Measurements from ENCODE around the gene ZNF512.

Gene ZNF512

DNA sequence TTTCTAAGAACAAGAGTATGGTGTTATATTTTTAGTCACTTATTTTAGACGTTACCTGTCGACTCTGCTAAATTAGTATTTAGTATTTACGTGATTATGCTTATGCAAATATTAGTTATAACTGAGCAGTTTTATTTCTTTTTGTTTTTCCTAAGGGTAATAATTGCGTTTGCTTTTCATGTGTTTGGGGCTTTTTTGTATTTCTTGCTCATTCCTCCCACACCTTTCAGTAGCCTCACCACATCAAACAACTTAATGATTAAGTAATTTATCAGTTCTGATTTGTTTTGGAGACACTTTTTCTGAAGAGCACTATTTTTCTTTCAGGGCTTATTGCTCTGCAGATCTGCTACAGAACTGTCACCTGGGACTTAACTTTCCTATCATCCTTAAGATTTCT lies 88.4 kb downstream of the ZNF512 start:
- TF ChIP-seq, protein P1, sequence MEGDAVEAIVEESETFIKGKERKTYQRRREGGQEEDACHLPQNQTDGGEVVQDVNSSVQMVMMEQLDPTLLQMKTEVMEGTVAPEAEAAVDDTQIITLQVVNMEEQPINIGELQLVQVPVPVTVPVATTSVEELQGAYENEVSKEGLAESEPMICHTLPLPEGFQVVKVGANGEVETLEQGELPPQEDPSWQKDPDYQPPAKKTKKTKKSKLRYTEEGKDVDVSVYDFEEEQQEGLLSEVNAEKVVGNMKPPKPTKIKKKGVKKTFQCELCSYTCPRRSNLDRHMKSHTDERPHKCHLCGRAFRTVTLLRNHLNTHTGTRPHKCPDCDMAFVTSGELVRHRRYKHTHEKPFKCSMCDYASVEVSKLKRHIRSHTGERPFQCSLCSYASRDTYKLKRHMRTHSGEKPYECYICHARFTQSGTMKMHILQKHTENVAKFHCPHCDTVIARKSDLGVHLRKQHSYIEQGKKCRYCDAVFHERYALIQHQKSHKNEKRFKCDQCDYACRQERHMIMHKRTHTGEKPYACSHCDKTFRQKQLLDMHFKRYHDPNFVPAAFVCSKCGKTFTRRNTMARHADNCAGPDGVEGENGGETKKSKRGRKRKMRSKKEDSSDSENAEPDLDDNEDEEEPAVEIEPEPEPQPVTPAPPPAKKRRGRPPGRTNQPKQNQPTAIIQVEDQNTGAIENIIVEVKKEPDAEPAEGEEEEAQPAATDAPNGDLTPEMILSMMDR (IDR thresholded peaks at IDR 0.05; ENCODE audit: low read depth, low read length, missing control alignments), result no peak
- in situ Hi-C loops (cut with HindIII; ENCODE audit: low sequenced_read_pairs), result no loop called here
- DNase-seq (ENCODE audit: low read depth), result no peak
- no peak overlapping the region for H3K4me3 ChIP-seq (ENCODE audit: low read depth, low read length)
